ENCODE data around the gene NOP9.

GRCh38 chr14:24285351-24285750 is 14.3 kb upstream of the NOP9 start:
- TF ChIP-seq EZH2 (IDR thresholded peaks at IDR 0.05; ENCODE audit: insufficient read depth, poor library complexity, severe bottlenecking) (no peak), EZH2phosphoT487 (IDR thresholded peaks at IDR 0.05; ENCODE audit: insufficient read depth, low read depth) (no peak)

All from GM23248 (cell line).